Iris pigment epithelial cell (primary cell): Measurements from ENCODE around the gene KCNIP1.
A peak's percentile ranks its signal among the peaks of the same experiment; 100 is the strongest.

Experiments used
- DNase-seq: peaks from one replicate; pipeline ENCODE4 v3.0.0-alpha.2; 2011; ENCODE audit warnings: low read depth

KCNIP1 gene

DNA sequence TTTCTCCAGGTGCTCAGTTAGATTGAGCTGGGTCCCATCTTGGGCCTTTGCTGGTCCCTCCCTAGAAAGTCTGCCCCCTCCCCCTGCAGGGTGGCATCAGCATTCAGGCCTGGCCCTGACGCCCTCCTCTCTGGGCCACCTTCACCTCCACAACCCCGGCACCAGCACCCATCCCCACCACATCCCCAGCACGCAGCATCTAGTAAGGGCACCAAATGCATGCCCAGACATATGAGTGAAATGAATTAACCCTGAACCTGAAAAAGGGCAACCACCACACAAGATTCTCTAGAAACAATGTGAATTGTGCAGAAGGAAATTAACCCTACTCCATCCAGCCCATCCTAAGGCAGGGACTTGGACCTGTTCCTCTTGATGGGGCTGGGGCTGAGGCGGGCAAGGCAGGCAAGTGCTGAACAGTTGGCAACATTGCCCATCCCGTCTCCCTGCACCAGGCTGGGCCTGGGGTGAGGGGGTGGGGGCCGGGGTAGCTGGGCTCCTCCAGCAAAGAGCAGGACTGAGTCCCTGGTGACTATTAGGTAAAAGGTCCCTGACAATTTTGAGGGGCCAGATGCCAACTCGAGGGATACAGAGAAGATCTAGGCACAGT is 125.9 kb downstream of the KCNIP1 start:
- DNase-seq, result no peak

DNA sequence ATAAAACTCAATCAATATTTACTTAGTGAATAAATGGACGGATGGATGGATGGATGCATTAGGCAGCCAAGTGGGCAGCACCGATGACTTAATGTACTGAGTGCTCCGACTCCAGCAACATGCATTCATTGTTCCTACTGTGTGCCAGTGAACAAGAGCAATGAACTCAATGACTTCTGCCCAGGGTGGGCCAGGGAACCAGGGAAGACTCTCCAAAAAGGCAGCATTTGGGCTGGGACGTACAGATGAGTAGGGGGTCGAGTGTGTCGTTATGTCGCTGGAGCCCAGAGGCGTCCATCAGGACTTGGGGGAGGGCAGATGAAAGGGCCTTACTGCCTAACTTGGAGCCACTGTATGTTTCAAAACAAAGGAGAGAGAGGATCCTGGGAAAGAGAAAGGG is 126.4 kb downstream of the KCNIP1 start:
- no peak for DNase-seq

DNA sequence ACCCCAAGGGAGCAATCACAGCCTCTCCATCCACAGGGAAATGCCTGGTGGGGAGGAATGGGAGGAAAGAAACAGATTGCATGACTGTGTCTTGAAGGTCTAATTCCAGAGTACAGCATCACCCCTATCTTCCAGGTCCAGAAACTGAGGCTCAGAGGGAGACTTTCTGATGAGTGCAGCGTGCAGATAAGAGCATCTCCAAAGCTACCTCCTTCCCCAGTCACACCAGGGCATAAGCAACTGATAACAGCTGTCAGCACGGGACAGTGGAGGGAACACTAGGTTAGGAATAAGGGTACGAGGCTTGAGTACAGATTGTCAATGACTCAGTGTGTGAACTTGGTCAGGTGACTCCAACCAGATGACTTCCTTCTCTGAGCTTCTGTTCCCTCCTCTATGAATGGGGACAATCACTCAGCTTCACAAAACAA is 126.9 kb downstream of the KCNIP1 start:
- no peak for DNase-seq

DNA sequence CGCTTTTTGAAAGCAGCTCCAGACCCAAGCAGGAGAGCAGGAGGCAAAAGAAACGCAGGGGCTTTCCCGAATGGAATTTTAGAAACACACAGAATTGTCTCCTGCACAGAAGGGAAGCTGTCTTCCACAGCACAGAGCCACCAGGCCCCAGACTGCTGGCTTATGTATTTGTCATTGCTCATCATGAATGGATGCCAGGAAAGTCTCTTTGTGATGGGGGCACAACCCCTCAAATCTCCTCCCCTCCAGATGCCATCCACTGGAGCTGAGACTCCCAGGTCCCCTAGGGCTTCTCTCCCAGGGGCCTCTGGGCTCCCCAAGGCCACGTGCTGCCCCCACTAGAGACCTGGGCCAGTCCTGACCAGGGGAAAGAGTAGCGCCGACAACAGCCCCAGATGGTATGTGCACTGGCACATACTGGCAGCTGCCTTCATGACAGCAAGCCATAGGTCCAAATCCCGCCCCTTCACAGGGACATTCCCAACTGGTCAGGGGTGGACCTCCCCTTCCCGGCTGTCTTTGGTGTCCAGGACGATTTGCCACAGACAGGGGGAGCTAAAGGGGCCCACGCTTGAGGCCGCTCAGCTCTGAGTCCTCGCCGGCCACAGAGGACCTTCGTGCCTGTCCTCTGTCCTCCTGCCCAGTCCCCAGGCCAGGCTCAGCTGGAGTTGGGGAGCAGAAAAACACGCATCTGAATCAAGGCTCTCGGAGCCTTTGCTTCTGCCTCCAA is 127.8 kb downstream of the KCNIP1 start:
- DNase-seq, result no peak

DNA sequence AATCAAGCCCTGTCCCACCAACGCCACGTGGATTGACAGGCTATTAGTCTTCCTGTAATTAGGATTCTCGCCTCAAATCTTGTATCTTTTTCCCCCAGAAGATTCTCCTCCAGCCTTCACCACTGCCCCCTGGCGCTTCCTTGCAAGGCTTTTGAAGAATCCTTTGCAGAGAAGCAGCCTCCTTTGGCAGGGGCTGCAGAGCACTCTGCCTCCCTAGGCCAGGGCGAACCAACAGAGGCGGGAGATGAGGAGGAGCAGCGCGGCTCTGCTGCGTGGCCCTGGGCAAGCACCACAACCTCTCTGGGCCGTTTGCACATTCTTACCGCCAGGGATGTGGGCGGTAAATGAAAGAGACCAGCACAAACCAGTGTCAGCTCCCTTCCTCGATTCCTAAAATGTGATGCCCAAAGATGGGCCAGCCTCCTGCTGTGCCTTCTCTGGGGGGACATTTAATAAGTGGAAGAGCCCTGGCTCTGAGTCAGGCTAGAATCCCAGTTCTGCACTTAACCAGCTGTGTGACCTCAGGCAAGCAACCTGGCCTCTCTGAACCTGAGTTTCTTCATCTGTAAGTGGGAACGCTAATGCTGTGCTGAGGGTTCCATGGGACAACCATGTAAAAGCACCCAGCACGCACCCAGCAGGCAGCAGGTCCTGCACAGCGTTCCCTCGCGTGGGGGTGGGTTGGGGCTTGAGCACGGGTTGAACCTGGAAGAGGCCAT is 128.6 kb downstream of the KCNIP1 start:
- no peak for DNase-seq

- no peak for DNase-seq
Measured at GRCh38 chr5:170632985-170633234, 129.1 kb downstream of the KCNIP1 start.

DNA sequence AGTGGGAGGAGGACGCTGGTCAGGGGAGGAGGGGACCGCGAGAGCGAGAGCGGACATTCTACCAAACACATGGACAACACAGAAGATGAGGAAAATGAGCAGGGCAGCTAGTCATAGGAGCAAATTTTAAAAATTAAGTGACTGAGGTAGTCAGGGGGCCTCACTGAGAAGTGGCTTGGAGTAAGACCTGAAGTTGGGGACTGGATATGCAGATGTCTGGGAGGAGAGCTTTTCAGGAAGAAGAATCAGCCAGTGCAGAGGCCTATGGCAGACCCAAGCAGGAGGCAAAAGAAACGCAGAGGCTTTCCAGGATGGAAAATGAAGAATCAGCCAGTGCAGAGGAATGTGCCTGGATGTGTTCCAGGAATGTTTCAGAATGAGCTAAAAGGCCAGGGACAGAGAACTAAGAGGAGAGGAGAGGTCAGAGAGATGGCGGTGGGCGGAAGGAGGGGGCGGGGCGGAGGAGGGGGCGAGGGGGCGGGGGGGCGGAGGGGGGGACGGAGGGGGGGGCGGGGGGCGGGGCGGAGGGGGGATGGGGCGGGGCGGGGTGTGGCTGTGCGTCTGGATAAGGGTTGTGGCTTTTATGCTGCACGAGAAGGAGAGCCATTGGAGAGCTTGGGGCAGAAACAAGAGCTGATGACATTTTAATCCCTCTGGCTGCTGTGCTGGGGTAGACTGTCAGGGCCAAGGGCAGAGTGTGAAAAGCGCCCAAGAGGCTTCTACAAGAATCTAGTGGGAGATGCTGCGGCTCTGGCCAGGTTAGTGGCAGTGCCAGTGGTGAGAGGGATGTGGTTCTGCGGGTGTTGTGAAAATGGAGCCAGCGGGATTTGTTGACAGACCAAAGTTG is 129.6 kb downstream of the KCNIP1 start:
- DNase-seq, result peak; percentile 75

GRCh38 chr5:170634256-170634990 is 130.6 kb downstream of the KCNIP1 start:
- no peak for DNase-seq

DNA sequence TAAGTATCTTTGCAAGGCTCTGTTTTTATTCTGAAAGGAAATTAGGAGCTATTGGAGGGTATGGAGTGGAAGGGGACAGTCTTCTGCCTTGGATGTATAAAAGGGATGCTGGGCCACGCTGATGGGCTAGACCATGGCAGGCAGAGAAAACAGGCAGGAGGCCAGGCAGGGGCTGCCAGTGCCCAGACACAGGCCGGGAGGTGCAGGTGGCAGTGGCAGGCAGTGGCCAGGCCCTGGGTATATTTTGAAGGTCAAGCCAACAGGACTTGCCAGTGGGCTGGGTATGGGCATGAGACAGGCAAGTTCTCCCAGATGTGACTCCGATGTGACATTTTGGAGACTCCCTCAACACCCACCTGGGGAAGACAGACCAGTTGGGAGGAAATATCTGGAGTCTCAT is 131.9 kb downstream of the KCNIP1 start:
- no peak for DNase-seq

DNA sequence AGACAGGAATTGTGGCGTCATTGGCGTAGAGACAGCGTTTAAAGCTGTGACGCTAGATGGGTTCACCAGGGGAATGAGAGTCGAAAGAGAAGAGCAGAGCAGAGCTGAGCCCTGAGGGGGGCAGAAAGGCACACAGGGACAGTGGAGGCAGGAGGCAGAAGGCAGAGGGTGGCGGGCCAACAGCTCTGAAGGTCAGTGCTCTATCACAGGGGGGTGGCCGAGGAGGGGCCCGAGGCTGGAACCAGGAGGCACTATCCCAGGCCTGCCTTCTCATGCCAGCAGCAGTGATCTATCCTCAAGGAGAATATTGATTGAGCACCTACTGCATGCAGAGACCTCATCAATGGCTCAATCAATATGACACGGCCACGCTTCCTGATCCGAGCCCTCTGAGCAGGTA is 132.4 kb downstream of the KCNIP1 start:
- no peak for DNase-seq

DNA sequence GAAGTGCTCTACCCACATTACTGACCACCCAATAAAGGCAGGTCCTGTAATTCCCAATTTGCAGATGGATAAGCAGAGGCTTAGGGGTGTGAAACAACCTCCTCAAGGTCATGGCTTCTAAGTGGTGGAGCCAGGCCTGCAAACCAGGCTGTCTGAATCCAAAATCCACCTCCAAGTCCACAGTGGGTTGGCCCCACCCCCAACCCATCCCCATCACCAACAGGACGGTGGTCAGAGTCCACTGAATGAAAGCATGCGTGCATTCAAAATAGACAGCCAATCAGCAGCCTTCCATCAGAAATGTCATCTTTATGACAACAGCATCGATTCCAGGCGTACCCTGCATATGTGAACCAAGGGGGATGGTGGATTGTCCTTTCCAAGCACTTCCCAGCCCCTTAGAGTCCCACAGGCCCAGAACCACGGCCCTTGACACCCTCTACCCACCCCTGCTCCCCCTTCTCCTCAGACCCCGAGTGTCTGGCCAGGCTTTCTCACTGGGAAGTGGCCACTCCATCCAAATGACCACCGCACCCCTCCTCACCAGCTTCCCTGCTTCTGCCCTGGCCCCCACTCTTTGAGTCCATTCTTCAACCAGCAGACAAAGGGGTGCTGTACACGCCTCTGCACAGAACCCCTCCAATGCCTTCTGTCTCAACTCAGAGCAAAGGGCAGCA is 133.1 kb downstream of the KCNIP1 start:
- DNase-seq, result no peak

- DNase-seq, result no peak
Measured at GRCh38 chr5:170638051-170638450, 134.2 kb downstream of the KCNIP1 start.

- peak; percentile 44 for DNase-seq
Measured at GRCh38 chr5:170638454-170639220, 134.8 kb downstream of the KCNIP1 start.

DNA sequence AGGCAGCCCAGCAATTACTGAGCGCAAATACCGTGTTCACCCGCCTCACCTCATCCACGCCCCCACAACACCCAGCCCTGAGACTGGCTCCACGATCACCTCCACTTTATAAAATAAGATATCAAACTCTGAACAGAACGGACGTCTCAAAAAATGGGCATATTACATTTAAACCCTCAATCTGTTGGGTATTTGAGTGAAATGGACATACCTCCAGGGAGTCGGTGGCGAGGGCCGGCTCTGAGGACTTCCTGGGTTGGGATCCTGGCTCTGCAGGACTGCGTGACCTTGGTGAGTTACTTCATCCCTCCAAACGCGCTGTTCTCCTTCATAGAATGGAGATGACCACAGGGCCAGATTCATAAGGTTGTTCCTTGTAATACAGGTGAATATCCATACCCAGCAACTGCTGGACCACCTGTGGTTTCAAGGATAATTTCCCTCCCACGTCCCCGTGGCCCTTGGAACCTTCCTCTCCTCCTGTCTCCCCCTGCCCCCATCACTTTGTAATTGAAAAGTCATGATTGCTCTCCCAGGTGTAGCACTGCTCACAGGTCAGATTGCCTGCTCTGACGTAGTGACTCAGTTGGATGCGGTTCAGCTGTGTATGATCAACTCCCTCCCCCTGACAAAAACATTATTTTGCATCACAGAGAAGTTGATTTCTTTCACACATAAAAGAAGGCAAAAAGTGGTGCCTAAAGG is 135.6 kb downstream of the KCNIP1 start:
- no peak for DNase-seq

GRCh38 chr5:170640731-170641588 is 137.1 kb downstream of the KCNIP1 start:
- no peak for DNase-seq

- DNase-seq, result no peak
Measured at GRCh38 chr5:170641589-170642031, 137.8 kb downstream of the KCNIP1 start.

- no peak for DNase-seq
Measured at GRCh38 chr5:170642066-170642735, 138.4 kb downstream of the KCNIP1 start.

DNA sequence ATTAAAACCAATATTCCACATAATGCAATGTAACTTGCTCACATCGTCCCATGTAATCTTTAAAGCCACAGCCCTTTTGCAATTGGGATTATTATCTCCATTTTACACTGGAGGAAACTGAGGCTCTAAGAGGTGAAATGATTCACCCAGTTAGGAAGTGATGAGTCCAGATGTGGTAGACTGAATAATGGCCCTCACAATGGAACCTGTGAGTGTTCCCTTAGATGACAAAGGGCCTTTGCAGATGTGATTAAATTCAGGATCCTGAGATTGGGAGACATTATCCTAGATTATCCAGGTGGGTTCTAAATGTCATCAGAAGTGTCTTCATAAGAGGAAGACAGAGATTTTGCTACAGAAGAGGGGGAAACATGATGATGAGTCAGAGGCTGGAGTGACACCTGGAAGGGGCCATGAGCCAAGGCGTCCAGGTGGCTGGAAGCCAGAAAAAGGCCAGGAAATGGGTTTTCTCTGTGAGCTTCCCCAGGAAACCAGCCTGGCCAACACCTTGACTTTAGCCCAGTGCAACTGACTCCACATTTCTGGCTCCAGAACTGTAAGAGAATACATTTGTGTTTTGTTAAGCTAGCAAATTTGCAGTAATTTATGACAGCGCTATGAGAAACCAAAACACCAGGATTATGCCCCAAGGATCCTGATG is 139.1 kb downstream of the KCNIP1 start:
- DNase-seq, result no peak
